ENCODE results near the gene SPTBN5. TPM values are rescaled to one million over a fixed set of nuclear protein-coding genes. Genes with fewer than 3 reads are reported as not detected.
A peak's percentile ranks its signal among the peaks of the same experiment; 100 is the strongest.

SPTBN5 gene
- total RNA-seq, 1 experiment from 2014 or later, result 0.96 TPM

GRCh38 chr15:41899854-41900442 lies 6.1 kb upstream of the SPTBN5 start:
- ATAC-seq (no peak), DNase-seq (ENCODE audit: low read depth, low spot score) (no peak)
- Histone ChIP-seq H3K9ac (ENCODE audit: low read length) (no peak overlapping the region), H3K9me3 (ENCODE audit: control insufficient read depth in 1 of 2, insufficient read depth in 1 of 2, low read depth in 1 of 2, low read length in 2 of 2) (no peaks in the 10 kb centered on the region), H3K4me3 (replicated peaks in 1 of 2; ENCODE audit: low read depth in 1 of 2, low read length in 2 of 2) (no peak overlapping the region), H3K79me2 (ENCODE audit: insufficient read depth, low read length) (no peaks in the 10 kb centered on the region), H4K20me1 (ENCODE audit: insufficient read depth) (no peaks in the 10 kb centered on the region), H3K36me3 (ENCODE audit: control insufficient read depth in 1 of 2, insufficient read depth in 2 of 2, low read length in 2 of 2) (peaks cover 3 to 6% of the 10 kb centered on the region in 2 experiments; a peak in 1 of 4 replicates), H3K9me2 (ENCODE audit: insufficient read depth) (no peaks in the 10 kb centered on the region), H2AFZ (ENCODE audit: low read depth, low read length, poor library complexity, severe bottlenecking) (no peak overlapping the region), H3K4me2 (ENCODE audit: low read length) (no peak overlapping the region), H3K27ac (ENCODE audit: low read depth, low read length) (no peak overlapping the region), H3K27me3 (ENCODE audit: insufficient read depth, low read length) (no peaks in the 10 kb centered on the region), H3K4me1 (ENCODE audit: control insufficient read depth in 1 of 2, insufficient read depth in 2 of 2, low read length in 2 of 2) (peaks cover 5% of the 10 kb centered on the region in 2 experiments)
- CTCF ChIA-PET, result no interaction called here
- RAD21 ChIA-PET (ENCODE audit: low non-redundant PET in 1 of 2, low total read pairs in 2 of 2, uncharacterized antibody in 2 of 2, unreplicated experiment in 2 of 2), result no interaction called here
- POLR2A ChIA-PET, result no interaction called here
- BruUV-seq (replicated peaks), result TSS peak; percentile 35
- intact Hi-C loops (cut with micrococcal nuclease), result loop anchor here (5.0 to 10.0 kb wide), 3 partner anchors 73 to 433 kb away; partner anchors contain the start of gene JMJD7
- TF ChIP-seq EGR1 (IDR thresholded peaks at IDR 0.05; ENCODE audit: low read depth), result no peak
- TF ChIP-seq POLR2AphosphoS5 (IDR thresholded peaks at IDR 0.05; ENCODE audit: low read depth, low read length), result no peak
- no peak for TF ChIP-seq SIN3A (IDR thresholded peaks at IDR 0.05; ENCODE audit: low read depth)
- no peak for TF ChIP-seq ATF3 (IDR thresholded peaks at IDR 0.05)
- TF ChIP-seq CEBPB (IDR thresholded peaks at IDR 0.05; ENCODE audit: low read depth), result no peak
- no peak for TF ChIP-seq JUND (IDR thresholded peaks at IDR 0.05)
- no peak for TF ChIP-seq MAX (IDR thresholded peaks at IDR 0.05)
- no peak for TF ChIP-seq TCF7L2 (IDR thresholded peaks at IDR 0.05; ENCODE audit: borderline replicate concordance, extremely low read depth, insufficient read depth, insufficient read length)
- TF ChIP-seq, protein P1, sequence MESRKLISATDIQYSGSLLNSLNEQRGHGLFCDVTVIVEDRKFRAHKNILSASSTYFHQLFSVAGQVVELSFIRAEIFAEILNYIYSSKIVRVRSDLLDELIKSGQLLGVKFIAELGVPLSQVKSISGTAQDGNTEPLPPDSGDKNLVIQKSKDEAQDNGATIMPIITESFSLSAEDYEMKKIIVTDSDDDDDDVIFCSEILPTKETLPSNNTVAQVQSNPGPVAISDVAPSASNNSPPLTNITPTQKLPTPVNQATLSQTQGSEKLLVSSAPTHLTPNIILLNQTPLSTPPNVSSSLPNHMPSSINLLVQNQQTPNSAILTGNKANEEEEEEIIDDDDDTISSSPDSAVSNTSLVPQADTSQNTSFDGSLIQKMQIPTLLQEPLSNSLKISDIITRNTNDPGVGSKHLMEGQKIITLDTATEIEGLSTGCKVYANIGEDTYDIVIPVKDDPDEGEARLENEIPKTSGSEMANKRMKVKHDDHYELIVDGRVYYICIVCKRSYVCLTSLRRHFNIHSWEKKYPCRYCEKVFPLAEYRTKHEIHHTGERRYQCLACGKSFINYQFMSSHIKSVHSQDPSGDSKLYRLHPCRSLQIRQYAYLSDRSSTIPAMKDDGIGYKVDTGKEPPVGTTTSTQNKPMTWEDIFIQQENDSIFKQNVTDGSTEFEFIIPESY (IDR thresholded peaks at IDR 0.05; ENCODE audit: extremely low read depth, insufficient replicate concordance, low read length), result no peak
- no peak for TF ChIP-seq ZNF274 (IDR thresholded peaks at IDR 0.05; ENCODE audit: low read depth, low read length)
- no peak for TF ChIP-seq SRF (IDR thresholded peaks at IDR 0.05; ENCODE audit: low read depth)
- TF ChIP-seq RAD21 (IDR thresholded peaks at IDR 0.05; ENCODE audit: low read depth), result no peak
- no peak for TF ChIP-seq ELF1 (IDR thresholded peaks at IDR 0.05; ENCODE audit: borderline replicate concordance, low read depth)
- TF ChIP-seq POLR2A (IDR thresholded peaks at IDR 0.05; ENCODE audit: borderline replicate concordance, extremely low read depth, insufficient read depth, insufficient read length), result no peak
- TF ChIP-seq, protein P2, sequence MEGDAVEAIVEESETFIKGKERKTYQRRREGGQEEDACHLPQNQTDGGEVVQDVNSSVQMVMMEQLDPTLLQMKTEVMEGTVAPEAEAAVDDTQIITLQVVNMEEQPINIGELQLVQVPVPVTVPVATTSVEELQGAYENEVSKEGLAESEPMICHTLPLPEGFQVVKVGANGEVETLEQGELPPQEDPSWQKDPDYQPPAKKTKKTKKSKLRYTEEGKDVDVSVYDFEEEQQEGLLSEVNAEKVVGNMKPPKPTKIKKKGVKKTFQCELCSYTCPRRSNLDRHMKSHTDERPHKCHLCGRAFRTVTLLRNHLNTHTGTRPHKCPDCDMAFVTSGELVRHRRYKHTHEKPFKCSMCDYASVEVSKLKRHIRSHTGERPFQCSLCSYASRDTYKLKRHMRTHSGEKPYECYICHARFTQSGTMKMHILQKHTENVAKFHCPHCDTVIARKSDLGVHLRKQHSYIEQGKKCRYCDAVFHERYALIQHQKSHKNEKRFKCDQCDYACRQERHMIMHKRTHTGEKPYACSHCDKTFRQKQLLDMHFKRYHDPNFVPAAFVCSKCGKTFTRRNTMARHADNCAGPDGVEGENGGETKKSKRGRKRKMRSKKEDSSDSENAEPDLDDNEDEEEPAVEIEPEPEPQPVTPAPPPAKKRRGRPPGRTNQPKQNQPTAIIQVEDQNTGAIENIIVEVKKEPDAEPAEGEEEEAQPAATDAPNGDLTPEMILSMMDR (IDR thresholded peaks at IDR 0.05 in 2 of 3, conservative IDR thresholded peaks at IDR 0.05 in 1 of 3; ENCODE audit: borderline replicate concordance in 1 of 3, insufficient read depth in 1 of 3, low read depth in 2 of 3, low read length in 2 of 3), result no peak
- no peak for TF ChIP-seq EZH2phosphoT487 (IDR thresholded peaks at IDR 0.05; ENCODE audit: borderline replicate concordance)
- TF ChIP-seq ZFX (IDR thresholded peaks at IDR 0.05), result no peak

Data from HCT116 (cell line).